Fibroblast of the aortic adventitia (primary cell): ENCODE measurements around the gene MYT1. TPM values are rescaled to one million over a fixed set of nuclear protein-coding genes. Genes with fewer than 3 reads are reported as not detected.

ENCODE experiments used
- DNase-seq: peaks from one replicate; pipeline ENCODE4 v3.0.0-alpha.2; 2010; ENCODE audit warnings: low read depth
- H3K4me3 ChIP-seq: 2 replicates; pipeline ENCODE4 v1.5.1; 2011; ENCODE audit warnings: low read depth, mild to moderate bottlenecking, control low read depth, low read length, moderate library complexity
- CTCF ChIP-seq: IDR thresholded peaks from 2 replicates; pipeline ENCODE4 v1.5.1; 2011; ENCODE audit warnings: mild to moderate bottlenecking, low read length, control low read depth, inconsistent platforms; ENCODE audit not compliant: insufficient read depth
- total RNA-seq: library from RNA; depleted of rRNA; stranded (reverse); fragments of >200 nt; gene quantifications from 2 replicates; pipeline ENCODE4 v1.2.3, GENCODE V29; 2012; ENCODE audit warnings: low replicate concordance

MYT1 gene
- total RNA-seq, 1 donor: not detected

DNA sequence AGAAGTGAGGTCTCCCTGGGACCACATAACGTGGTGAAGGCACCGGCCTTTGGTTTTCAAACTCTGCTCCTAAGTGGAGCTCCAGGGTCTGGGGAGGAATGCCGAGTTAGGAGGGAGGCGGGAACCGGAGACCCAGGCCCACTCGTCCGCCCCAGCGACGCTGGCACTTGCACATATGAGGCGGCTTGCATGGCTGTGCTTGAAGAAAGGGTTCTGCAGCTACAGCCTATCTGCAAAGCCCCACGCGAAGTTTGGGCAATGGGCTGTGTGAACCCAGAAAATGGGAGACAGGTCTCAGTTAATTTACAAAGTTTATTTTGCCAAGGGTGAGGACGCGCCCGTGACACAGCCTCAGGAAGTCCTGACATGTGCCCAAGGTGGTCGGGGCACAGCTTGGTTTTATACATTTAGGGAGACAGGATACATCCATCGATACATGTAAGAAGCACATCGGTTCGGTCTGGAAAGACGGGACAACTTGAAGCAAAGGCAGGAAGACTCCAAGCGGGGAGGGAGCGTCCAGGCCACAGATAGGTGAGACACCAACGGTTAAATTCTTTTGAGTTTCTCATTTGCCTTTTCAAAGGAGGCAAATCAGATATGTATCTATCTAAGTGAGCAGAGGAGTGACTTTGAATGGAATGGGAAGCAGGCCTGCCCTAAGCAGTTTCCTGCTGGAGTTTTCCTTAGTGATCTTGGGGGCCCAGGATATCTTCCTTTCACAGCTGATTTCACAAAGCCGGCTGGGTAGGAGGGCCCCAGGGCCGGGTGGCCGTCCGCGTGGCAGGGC is 90.5 kb downstream of the MYT1 start:
- DNase-seq: no peak

DNA sequence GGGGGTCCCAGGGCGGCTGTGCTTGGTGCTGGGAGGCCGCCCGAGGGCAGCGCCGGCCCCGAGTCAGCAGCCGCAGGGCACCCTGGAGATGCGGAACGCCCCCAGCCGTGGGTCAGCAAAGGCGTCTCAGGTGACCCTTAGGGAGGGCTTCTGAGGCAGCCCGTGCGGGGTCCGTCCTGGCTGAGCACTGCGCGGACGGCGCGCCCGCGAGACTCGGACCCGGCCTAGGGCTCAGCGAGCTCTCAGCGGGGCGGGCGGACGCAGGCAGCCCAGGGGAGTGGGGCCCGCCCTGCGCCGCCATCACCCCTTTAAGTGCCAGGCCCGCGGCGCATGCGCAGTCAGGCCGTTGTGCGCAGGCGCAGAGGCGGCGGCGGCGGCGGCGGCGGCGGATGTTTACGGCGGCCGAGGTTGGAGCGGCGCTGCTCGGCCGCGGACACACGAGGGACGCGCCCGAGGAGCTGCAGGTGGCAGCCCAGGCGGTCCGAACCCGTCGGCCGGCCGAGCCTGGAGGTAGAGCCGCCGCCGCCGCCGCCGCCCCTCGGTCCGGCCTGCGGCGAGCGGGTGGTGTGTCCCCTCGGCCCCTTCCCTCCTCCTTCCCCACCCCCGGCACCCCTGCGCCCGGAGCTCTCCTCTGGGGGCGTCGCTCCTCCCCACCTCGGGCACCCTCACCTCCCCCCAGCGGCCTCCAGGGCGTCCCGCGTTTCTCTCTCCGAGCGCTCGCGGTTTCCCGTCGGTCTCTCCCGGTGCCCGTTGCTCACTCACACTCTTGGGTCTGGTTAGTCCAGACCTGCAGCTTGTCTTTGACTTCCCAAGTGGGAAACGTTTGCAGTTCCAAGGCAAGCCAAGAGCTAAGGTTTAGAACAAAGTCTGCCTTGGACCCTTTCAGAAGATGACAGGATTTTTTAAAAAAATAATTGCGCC is 91.4 kb downstream of the MYT1 start, which contains the start of gene PCMTD2:
PCMTD2 (plus strand) TSS at position 388 of the 921 bp plus-strand sequence. CDS start 4,218 bp downstream, outside the sequence.
- H3K4me3 ChIP-seq: peak within 1 kb of the TSS; percentile 79

More for the DNA sequence above, 90.5 kb downstream of the MYT1 start:
- no peak for TF ChIP-seq CTCF
- peak overlapping the region; percentile 78 for H3K4me3 ChIP-seq

GRCh38 chr20:64256282-64256935 is 92.2 kb downstream of the MYT1 start:
- no peak for DNase-seq
- H3K4me3 ChIP-seq: peak overlapping the region; percentile 79
- no peak for TF ChIP-seq CTCF

More for the DNA sequence above, 91.4 kb downstream of the MYT1 start, which contains the start of gene PCMTD2:
- peak; percentile 69 for DNase-seq
- TF ChIP-seq CTCF: no peak

DNA sequence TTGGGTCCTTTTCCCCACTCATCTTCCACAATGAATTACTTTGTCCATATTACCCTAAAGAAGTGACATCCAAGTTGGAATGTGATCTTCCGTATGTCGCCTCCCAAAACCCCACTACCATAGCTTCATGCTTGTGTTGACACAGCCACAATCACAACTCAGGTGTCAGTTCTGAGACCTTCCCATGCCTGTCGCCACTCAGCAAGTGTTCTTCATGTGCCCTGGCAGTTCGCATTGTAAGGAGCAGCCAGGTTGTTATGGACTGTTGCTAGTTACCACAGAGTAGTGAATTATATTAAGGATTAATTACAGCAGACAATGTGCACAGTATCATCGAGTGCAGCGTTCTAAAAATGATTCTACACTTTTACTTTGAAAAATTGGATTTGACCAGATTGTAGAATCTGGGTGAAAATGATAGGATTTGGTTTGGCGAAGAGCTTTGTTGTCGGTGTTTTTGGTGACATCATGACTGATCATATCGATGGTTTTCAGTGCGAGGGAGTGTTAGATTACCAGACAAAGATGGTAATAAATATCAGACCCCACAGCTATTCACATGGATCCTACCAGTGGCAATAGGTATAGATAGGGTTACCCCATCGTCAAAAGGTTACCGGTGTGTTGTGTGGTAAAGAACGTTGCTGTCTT is 93.0 kb downstream of the MYT1 start:
- no peak for DNase-seq

GRCh38 chr20:64258071-64258823 is 94.0 kb downstream of the MYT1 start:
- DNase-seq: no peak
- no peak for TF ChIP-seq CTCF
- no peak overlapping the region for H3K4me3 ChIP-seq

More for the DNA sequence above, 93.0 kb downstream of the MYT1 start:
- peak overlapping the region; percentile 79 for H3K4me3 ChIP-seq
- no peak for TF ChIP-seq CTCF
